Chondrocyte (in vitro differentiated cells): ENCODE measurements around the gene CCNF. TPM values are rescaled to one million over a fixed set of nuclear protein-coding genes. Genes with fewer than 3 reads are reported as not detected.
A peak's percentile ranks its signal among the peaks of the same experiment; 100 is the strongest.

Experiments used
- DNase-seq: peaks from one replicate; pipeline ENCODE4 v3.0.0; 2021; ENCODE audit warnings: mixed read lengths, low spot score
- H3K27ac Mint-ChIP-seq: one replicate; pipeline ENCODE4 v1.8.0; 2021; ENCODE audit warnings: mild to moderate bottlenecking, moderate library complexity, mixed read lengths; ENCODE audit not compliant: unreplicated experiment
- H3K27me3 Mint-ChIP-seq: 2 replicates; pipeline ENCODE4 v1.8.0; 2021; ENCODE audit warnings: low read depth, mixed read lengths
- H3K36me3 Mint-ChIP-seq: 2 replicates; pipeline ENCODE4 v1.8.0; 2021; ENCODE audit warnings: low read depth, mixed read lengths
- H3K4me1 Mint-ChIP-seq: 2 replicates; pipeline ENCODE4 v1.8.0; 2021; ENCODE audit warnings: low read depth, mild to moderate bottlenecking, mixed read lengths
- H3K4me3 Mint-ChIP-seq: one replicate; pipeline ENCODE4 v1.8.0; 2021; ENCODE audit warnings: mild to moderate bottlenecking, moderate library complexity, mixed read lengths; ENCODE audit not compliant: unreplicated experiment
- H3K9me3 Mint-ChIP-seq: 2 replicates; pipeline ENCODE4 v1.8.0; 2021; ENCODE audit warnings: low read depth, mixed read lengths
- total RNA-seq: library from RNA; stranded (reverse); gene quantifications from 3 replicates; pipeline ENCODE4 v1.2.1, GENCODE V29; 2021
- TF ChIP-seq, protein P1 (sequence below): fragments of 200-600 bp; sonication (generic); IDR thresholded peaks from 2 replicates; pipeline ENCODE4 v1.5.0; 2021; ENCODE audit warnings: antibody characterized with exemption, mild to moderate bottlenecking, moderate library complexity

Gene CCNF
- total RNA-seq, 1 donor from 2014 or later: 7.6 TPM

GRCh38 chr16:2404099-2404498 is 25.1 kb upstream of the CCNF start:
- Mint-ChIP-seq H3K4me1 (peaks cover 5% of the 10 kb centered on the region), H3K9me3 (no peaks in the 10 kb centered on the region), H3K27me3 (peaks cover 9% of the 10 kb centered on the region), H3K27ac (peak overlapping the region; percentile 36), H3K36me3 (no peaks in the 10 kb centered on the region), H3K4me3 (no peak overlapping the region)
- TF ChIP-seq, protein P1, sequence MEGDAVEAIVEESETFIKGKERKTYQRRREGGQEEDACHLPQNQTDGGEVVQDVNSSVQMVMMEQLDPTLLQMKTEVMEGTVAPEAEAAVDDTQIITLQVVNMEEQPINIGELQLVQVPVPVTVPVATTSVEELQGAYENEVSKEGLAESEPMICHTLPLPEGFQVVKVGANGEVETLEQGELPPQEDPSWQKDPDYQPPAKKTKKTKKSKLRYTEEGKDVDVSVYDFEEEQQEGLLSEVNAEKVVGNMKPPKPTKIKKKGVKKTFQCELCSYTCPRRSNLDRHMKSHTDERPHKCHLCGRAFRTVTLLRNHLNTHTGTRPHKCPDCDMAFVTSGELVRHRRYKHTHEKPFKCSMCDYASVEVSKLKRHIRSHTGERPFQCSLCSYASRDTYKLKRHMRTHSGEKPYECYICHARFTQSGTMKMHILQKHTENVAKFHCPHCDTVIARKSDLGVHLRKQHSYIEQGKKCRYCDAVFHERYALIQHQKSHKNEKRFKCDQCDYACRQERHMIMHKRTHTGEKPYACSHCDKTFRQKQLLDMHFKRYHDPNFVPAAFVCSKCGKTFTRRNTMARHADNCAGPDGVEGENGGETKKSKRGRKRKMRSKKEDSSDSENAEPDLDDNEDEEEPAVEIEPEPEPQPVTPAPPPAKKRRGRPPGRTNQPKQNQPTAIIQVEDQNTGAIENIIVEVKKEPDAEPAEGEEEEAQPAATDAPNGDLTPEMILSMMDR: no peak
- no peak for DNase-seq

DNA sequence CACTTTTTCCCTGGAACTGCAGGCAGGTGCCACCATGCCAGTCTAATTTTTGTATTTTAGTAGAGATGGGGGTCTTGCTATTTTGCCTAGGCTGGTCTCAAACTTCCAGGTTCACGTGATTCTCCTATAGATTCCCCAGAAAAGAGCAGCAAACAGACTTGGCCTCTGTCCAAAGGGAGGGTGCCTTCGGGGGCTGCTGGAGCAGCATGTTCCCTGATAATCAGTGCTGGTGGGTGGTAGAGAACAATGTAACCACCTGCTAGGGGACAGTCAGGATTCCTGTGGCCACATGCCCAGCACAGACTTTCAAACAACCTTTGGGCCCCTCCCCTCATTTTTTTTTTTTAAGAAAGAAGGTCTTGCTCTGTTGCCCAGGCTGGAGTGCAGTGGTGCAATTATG is 14.2 kb upstream of the CCNF start:
- DNase-seq: no peak
- H3K27me3 Mint-ChIP-seq: peaks cover 19% of the 10 kb centered on the region
- no peaks in the 10 kb centered on the region for H3K9me3 Mint-ChIP-seq

GRCh38 chr16:2420035-2420434 is 9.2 kb upstream of the CCNF start:
- peaks cover 2% of the 10 kb centered on the region for H3K27me3 Mint-ChIP-seq
- H3K27ac Mint-ChIP-seq: no peak overlapping the region
- H3K9me3 Mint-ChIP-seq: no peaks in the 10 kb centered on the region
- H3K4me1 Mint-ChIP-seq: peaks cover 11% of the 10 kb centered on the region
- H3K4me3 Mint-ChIP-seq: no peak overlapping the region
- no peaks in the 10 kb centered on the region for H3K36me3 Mint-ChIP-seq
- TF ChIP-seq, protein P1: no peak
- no peak for DNase-seq

More for the DNA sequence above, 14.2 kb upstream of the CCNF start:
- Mint-ChIP-seq H3K27ac (no peak overlapping the region), H3K4me1 (peaks cover 8% of the 10 kb centered on the region), H3K36me3 (no peaks in the 10 kb centered on the region), H3K4me3 (no peak overlapping the region)
- TF ChIP-seq, protein P1: no peak

- TF ChIP-seq, protein P1: no peak
- Mint-ChIP-seq H3K36me3 (no peaks in the 10 kb centered on the region), H3K9me3 (no peaks in the 10 kb centered on the region), H3K27ac (no peak overlapping the region), H3K4me3 (no peak overlapping the region), H3K27me3 (peaks cover 2% of the 10 kb centered on the region), H3K4me1 (peaks cover 6% of the 10 kb centered on the region)
- DNase-seq: peak; percentile 36
Measured at GRCh38 chr16:2422123-2422867, 7.0 kb upstream of the CCNF start.

DNA sequence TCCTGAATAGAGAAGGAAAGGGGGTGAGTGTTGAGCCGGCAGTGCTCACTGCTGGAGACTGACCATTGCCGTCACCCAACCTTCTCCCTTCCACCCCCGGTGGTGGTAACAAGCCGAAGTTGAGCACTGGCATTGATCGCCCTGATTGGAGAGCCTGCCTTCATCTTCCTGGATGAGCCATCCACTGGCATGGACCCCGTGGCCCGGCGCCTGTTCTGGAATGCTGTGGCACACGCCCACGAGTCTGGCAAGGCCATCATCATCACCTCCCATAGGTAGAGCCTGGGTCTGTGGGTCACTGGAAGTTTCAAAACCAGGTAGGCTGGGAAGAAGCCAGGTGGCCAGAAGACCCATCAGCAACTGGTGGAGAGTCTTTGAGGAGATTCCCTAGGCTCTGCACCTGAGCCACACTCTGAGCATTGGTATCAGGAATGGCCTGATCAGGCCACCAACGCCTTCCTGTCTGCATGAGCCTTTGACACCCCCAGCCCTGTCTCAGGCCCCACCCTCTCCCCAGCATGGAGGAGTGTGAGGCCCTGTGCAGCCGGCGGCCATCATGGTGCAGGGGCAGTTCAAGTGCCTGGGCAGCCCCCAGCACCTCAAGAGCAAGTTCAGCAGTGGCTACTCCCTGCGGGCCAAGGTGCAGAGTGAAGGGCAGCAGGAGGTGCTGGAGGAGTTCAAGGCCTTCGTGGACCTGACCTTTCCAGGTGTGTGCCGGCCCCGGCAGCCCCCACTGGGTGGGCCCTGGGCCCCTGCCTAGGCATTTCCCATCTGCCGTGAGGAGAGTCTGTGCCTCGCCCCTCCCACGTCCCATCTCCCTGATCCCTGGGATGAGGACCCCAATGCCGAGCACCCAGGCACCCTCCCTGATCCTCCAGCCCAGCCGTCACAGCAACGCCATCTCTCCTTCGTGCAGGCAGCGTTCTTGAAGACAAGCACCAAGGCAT is 4.9 kb upstream of the CCNF start:
- TF ChIP-seq, protein P1: no peak
- Mint-ChIP-seq H3K27ac (no peak overlapping the region), H3K4me1 (peaks cover 14% of the 10 kb centered on the region), H3K4me3 (no peak overlapping the region), H3K36me3 (no peaks in the 10 kb centered on the region), H3K27me3 (peaks cover 2% of the 10 kb centered on the region), H3K9me3 (no peaks in the 10 kb centered on the region)
- DNase-seq: no peak
